ENCODE data around the gene CLDN10. TPM values are rescaled to one million over a fixed set of nuclear protein-coding genes. Genes with fewer than 3 reads are reported as not detected.
"Not testable (repeated sequence)": the region's sequence is repeated elsewhere in the genome, so short reads cannot be mapped to it uniquely, and the experiment has no call there.

CLDN10 gene
- total and polyA plus RNA-seq, 12 donors, result 0.21 to 0.72 (median 0.28) TPM; not detected in 4

DNA sequence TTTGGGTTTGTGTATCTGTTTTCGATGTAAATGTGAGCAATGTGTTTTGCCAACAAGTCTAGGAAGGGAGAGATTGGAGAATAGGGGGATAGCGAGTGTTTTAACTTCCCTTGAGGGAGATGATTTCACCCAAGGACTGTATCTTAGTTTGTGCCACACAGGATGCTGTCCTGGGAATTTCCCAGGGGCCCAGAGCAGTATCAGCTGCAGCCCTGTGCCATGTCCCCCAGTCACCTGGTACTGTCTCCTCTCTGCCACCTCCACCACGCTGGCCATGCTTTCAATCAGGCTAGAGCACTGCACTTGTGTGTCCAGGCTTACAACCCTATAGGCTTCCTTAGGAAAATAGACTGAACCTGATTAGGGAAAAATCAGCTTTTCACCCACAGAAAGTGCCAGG lies 40.1 kb upstream of the CLDN10 start:
- Histone ChIP-seq H3K27me3 (peaks cover 0 to 18% (median 0%) of the 10 kb centered on the region in 7 donors), H3K4me1 (peaks cover 0 to 11% (median 0%) of the 10 kb centered on the region in 9 donors), H3K9me3 (no peaks in the 10 kb centered on the region), H3K4me3 (no peak overlapping the region), H3K27ac (no peak overlapping the region), H3K36me3 (no peaks in the 10 kb centered on the region)
- no peak for ATAC-seq
- intact Hi-C loops (cut with DNase I), result no loop called here
- 65 to 77% methylated on average over 3 of the region's 3 CpGs for WGBS, 2 donors
- DNase-seq, result no peak
- TF ChIP-seq, protein P1, sequence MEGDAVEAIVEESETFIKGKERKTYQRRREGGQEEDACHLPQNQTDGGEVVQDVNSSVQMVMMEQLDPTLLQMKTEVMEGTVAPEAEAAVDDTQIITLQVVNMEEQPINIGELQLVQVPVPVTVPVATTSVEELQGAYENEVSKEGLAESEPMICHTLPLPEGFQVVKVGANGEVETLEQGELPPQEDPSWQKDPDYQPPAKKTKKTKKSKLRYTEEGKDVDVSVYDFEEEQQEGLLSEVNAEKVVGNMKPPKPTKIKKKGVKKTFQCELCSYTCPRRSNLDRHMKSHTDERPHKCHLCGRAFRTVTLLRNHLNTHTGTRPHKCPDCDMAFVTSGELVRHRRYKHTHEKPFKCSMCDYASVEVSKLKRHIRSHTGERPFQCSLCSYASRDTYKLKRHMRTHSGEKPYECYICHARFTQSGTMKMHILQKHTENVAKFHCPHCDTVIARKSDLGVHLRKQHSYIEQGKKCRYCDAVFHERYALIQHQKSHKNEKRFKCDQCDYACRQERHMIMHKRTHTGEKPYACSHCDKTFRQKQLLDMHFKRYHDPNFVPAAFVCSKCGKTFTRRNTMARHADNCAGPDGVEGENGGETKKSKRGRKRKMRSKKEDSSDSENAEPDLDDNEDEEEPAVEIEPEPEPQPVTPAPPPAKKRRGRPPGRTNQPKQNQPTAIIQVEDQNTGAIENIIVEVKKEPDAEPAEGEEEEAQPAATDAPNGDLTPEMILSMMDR (IDR thresholded peaks at IDR 0.05), result no peak

DNA sequence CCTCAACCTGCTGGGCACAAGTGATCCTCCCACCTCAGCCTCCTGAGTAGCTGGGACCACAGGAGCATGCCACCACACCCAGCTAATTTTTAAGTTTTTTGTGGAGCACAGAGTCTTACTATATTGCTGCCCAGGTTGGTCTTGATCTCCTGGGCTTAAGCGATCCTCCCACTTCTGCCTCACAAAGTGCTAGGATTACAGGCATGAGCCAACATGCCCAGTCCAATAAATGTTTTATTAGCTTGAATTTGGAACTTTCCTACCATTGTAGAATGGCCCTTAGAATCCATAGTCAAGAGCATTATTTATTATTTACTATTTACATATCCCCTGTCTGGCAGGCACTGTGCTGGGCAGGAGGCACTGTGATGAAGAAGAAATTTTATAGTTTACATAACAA lies 39.6 kb upstream of the CLDN10 start:
- no peak for ATAC-seq
- H3K27me3 ChIP-seq, result peaks cover 0 to 19% (median 0%) of the 10 kb centered on the region in 7 donors
- no peak overlapping the region for H3K4me3 ChIP-seq

DNA sequence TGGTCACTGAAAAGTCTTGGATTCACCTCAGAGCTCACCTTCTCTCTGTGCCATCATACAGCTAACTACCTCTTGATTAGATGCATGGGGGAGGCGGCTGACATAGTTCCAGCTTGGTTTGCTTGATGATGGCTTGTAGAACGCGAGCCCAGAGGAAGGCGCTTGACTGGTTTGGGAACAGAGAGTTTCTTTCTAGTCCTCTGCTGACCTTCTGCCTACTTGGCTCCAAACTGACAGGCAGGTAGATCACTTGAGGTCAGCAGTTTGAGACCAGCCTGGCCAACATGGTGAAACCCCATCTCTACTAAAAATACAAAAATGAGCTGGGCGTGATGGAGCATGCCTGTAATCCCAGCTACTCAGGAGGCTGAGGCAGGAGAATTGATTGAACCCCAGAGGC lies 36.9 kb upstream of the CLDN10 start:
- intact Hi-C loops (cut with DNase I); H3K27ac ChIP-seq; H3K9me3 ChIP-seq; H3K4me1 ChIP-seq; H3K36me3 ChIP-seq; ATAC-seq; H3K4me3 ChIP-seq; DNase-seq: not testable (repeated sequence)
- 62 to 74% methylated on average over 5 of the region's 5 CpGs for WGBS, 2 donors
- peaks cover 0 to 19% (median 0%) of the 10 kb centered on the region in 7 donors for H3K27me3 ChIP-seq

More for the DNA sequence above, 39.6 kb upstream of the CLDN10 start:
- intact Hi-C loops (cut with DNase I), result no loop called here
- no peak overlapping the region for H3K27ac ChIP-seq
- TF ChIP-seq, protein P1 (IDR thresholded peaks at IDR 0.05), result no peak
- no peak for DNase-seq
- no peaks in the 10 kb centered on the region for H3K36me3 ChIP-seq
- 96 to 97% methylated on average over 1 of the region's 1 CpG for WGBS, 2 donors
- no peaks in the 10 kb centered on the region for H3K9me3 ChIP-seq
- peaks cover 0 to 11% (median 0%) of the 10 kb centered on the region in 9 donors for H3K4me1 ChIP-seq

GRCh38 chr13:95516021-95516420 lies 36.5 kb upstream of the CLDN10 start:
- Histone ChIP-seq H3K4me3 (no peak overlapping the region), H3K4me1 (no peaks in the 10 kb centered on the region), H3K9me3 (peaks cover 0 to 4% (median 0%) of the 10 kb centered on the region in 11 donors), H3K27ac (no peak overlapping the region), H3K27me3 (peaks cover 0 to 19% (median 0%) of the 10 kb centered on the region in 7 donors), H3K36me3 (no peaks in the 10 kb centered on the region)
- TF ChIP-seq, protein P1 (IDR thresholded peaks at IDR 0.05), result no peak
- DNase-seq (no peak), ATAC-seq (no peak)
- intact Hi-C loops (cut with DNase I), result no loop called here
- 37 to 44% methylated on average over 2 of the region's 2 CpGs for WGBS, 2 donors

DNA sequence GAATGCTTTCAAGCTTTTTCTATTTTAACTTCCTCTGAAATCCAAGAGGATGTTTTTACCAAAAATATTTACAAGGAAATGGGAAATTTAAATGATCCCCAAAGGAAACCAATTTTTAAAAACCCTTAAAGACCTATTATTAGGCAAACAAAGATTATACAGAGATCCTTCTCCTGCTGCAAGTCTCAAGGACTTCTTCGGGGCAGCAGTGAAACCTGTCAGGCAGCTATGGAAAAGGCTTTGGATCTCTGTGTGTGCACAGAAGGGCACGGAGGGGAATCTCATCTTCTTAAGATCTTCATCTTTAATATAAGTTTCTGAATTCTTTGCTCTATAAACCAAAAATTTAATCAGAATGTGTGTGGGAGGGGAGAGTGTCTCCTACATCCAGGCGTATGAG lies 36.0 kb upstream of the CLDN10 start:
- intact Hi-C loops (cut with DNase I), result no loop called here
- Histone ChIP-seq H3K27ac (no peak overlapping the region), H3K4me3 (no peak overlapping the region), H3K9me3 (peaks cover 0 to 9% (median 0%) of the 10 kb centered on the region in 11 donors), H3K36me3 (no peaks in the 10 kb centered on the region), H3K27me3 (peaks cover 0 to 19% (median 0%) of the 10 kb centered on the region in 7 donors), H3K4me1 (no peaks in the 10 kb centered on the region)
- TF ChIP-seq, protein P1 (IDR thresholded peaks at IDR 0.05), result no peak
- WGBS, 2 donors, result 16 to 20% methylated on average over 3 of the region's 3 CpGs
- DNase-seq (no peak), ATAC-seq (no peak)

All from heart right ventricle (tissue), 16 donors.